ENCODE results near the gene CMTM8.
A peak's percentile ranks its signal among the peaks of the same experiment; 100 is the strongest.

The CMTM8 gene

GRCh38 chr3:32229565-32229964 lies 8.9 kb upstream of the CMTM8 start:
- DNase-seq = no peak

- DNase-seq = no peak
Observed at GRCh38 chr3:32236377-32236776, 2.1 kb upstream of the CMTM8 start.

- DNase-seq = peak in 1 of 6 experiments; percentile 37
Observed at GRCh38 chr3:32237670-32238452, 619 bp upstream of the CMTM8 start.

GRCh38 chr3:32239307-32240158 lies 1.1 kb downstream of the CMTM8 start:
- DNase-seq = peak in 1 of 6 experiments; percentile 29

- DNase-seq = peak; percentile 10 to 51 (median 36)
Observed at GRCh38 chr3:32240159-32240545, 1.7 kb downstream of the CMTM8 start.

GRCh38 chr3:32241100-32241499 lies 2.6 kb downstream of the CMTM8 start:
- DNase-seq = no peak

- DNase-seq = no peak
Observed at GRCh38 chr3:32243519-32243918, 5.0 kb downstream of the CMTM8 start.

- DNase-seq = peak in 2 of 6 experiments; percentile 9 to 11
Observed at GRCh38 chr3:32245200-32245599, 6.7 kb downstream of the CMTM8 start.

GRCh38 chr3:32246079-32246675 lies 7.7 kb downstream of the CMTM8 start:
- no peak for DNase-seq

GRCh38 chr3:32249184-32249782 lies 10.8 kb downstream of the CMTM8 start:
- DNase-seq = no peak

- no peak for DNase-seq
Observed at GRCh38 chr3:32254268-32254667, 15.8 kb downstream of the CMTM8 start.

GRCh38 chr3:32255345-32255744 lies 16.9 kb downstream of the CMTM8 start:
- no peak for DNase-seq

- no peak for DNase-seq
Observed at GRCh38 chr3:32256206-32256605, 17.7 kb downstream of the CMTM8 start.

- no peak for DNase-seq
Observed at GRCh38 chr3:32257042-32257441, 18.6 kb downstream of the CMTM8 start.

GRCh38 chr3:32257641-32258438 lies 19.4 kb downstream of the CMTM8 start:
- DNase-seq = peak in 1 of 6 experiments; percentile 7

- DNase-seq = no peak
Observed at GRCh38 chr3:32258869-32259268, 20.4 kb downstream of the CMTM8 start.

- DNase-seq = no peak
Observed at GRCh38 chr3:32261545-32261944, 23.1 kb downstream of the CMTM8 start.

- DNase-seq = no peak
Observed at GRCh38 chr3:32262201-32262600, 23.7 kb downstream of the CMTM8 start.

GRCh38 chr3:32274306-32274705 lies 35.8 kb downstream of the CMTM8 start:
- no peak for DNase-seq

GRCh38 chr3:32275506-32275905 lies 37.0 kb downstream of the CMTM8 start:
- no peak for DNase-seq

GRCh38 chr3:32276279-32276841 lies 37.9 kb downstream of the CMTM8 start:
- no peak for DNase-seq

GRCh38 chr3:32278714-32279113 lies 40.2 kb downstream of the CMTM8 start:
- DNase-seq = no peak
